H9 (cell line): ENCODE data around the gene DNAAF1. TPM values are rescaled to one million over a fixed set of nuclear protein-coding genes. Genes with fewer than 3 reads are reported as not detected.

ENCODE experiments used
- DNase-seq: peaks from one replicate; pipeline ENCODE4 v3.0.0-alpha.2; 2017
- H2AFZ ChIP-seq: one replicate; pipeline ENCODE4 v1.6.1; 2013; ENCODE audit warnings: mild to moderate bottlenecking, low read length, control low read depth, moderate library complexity
- H2AK5ac ChIP-seq: 2 replicates; pipeline ENCODE4 v1.6.1; 2013; ENCODE audit warnings: low read length, control low read depth, mixed read lengths; ENCODE audit not compliant: insufficient read length
- H2BK120ac ChIP-seq: one replicate; pipeline ENCODE4 v1.6.1; 2013; ENCODE audit warnings: low read depth, mild to moderate bottlenecking, low read length, control low read depth, inconsistent platforms; ENCODE audit not compliant: poor library complexity, severe bottlenecking
- H2BK12ac ChIP-seq: 2 replicates; pipeline ENCODE4 v1.6.1; 2013; ENCODE audit warnings: low read length, control low read depth, mixed read lengths, low read depth; ENCODE audit not compliant: insufficient read length
- H2BK15ac ChIP-seq: 2 replicates; pipeline ENCODE4 v1.6.1; 2013; ENCODE audit warnings: low read depth, low read length, control low read depth
- H2BK20ac ChIP-seq: one replicate; pipeline ENCODE4 v1.6.1; 2013; ENCODE audit warnings: low read depth, mild to moderate bottlenecking, low read length, control low read depth, inconsistent platforms; ENCODE audit not compliant: poor library complexity, severe bottlenecking
- H2BK5ac ChIP-seq: 2 replicates; pipeline ENCODE4 v1.6.1; 2013; ENCODE audit warnings: low read length, control low read depth, mixed read lengths; ENCODE audit not compliant: insufficient read length
- H3K14ac ChIP-seq: 2 replicates; pipeline ENCODE4 v1.6.1; 2013; ENCODE audit warnings: low read length, control low read depth; ENCODE audit not compliant: insufficient read depth
- H3K18ac ChIP-seq: 2 replicates; pipeline ENCODE4 v1.6.1; 2013; ENCODE audit warnings: low read depth, mild to moderate bottlenecking, mixed read lengths, low read length, control low read depth; ENCODE audit not compliant: insufficient read length
- H3K23ac ChIP-seq: 2 replicates; pipeline ENCODE4 v1.6.1; 2013; ENCODE audit warnings: low read length, control low read depth, mixed read lengths, low read depth; ENCODE audit not compliant: insufficient read length
- H3K23me2 ChIP-seq: 2 replicates; pipeline ENCODE4 v1.6.1; 2013; ENCODE audit warnings: low read depth, mild to moderate bottlenecking, mixed read lengths, low read length, control low read depth; ENCODE audit not compliant: insufficient read length, poor library complexity, severe bottlenecking
- H3K27ac ChIP-seq: 2 replicates; pipeline ENCODE4 v1.5.1; 2013; ENCODE audit warnings: low read length, control low read depth, mixed read lengths, low read depth; ENCODE audit not compliant: insufficient read length
- H3K27me3 ChIP-seq: 2 replicates; pipeline ENCODE4 v1.6.1; 2013; ENCODE audit warnings: low read length, control low read depth, inconsistent platforms; ENCODE audit not compliant: insufficient read depth
- H3K4ac ChIP-seq: 2 replicates; pipeline ENCODE4 v1.6.1; 2013; ENCODE audit warnings: low read depth, mild to moderate bottlenecking, control low read depth, inconsistent platforms, low read length, moderate library complexity
- H3K4me1 ChIP-seq: 2 replicates; pipeline ENCODE4 v1.6.1; 2013; ENCODE audit warnings: low read length, control low read depth, inconsistent platforms; ENCODE audit not compliant: insufficient read depth
- H3K4me2 ChIP-seq: 2 replicates; pipeline ENCODE4 v1.6.1; 2013; ENCODE audit warnings: low read length, control low read depth, mixed read lengths; ENCODE audit not compliant: insufficient read length, insufficient read depth
- H3K56ac ChIP-seq: 2 replicates; pipeline ENCODE4 v1.6.1; 2013; ENCODE audit warnings: low read depth, mild to moderate bottlenecking, mixed read lengths, low read length, control low read depth; ENCODE audit not compliant: insufficient read length
- H3K79me1 ChIP-seq: 2 replicates; pipeline ENCODE4 v1.6.1; 2013; ENCODE audit warnings: low read depth, mild to moderate bottlenecking, moderate library complexity, low read length, control low read depth, inconsistent platforms; ENCODE audit not compliant: insufficient read depth, poor library complexity, severe bottlenecking
- H3K79me2 ChIP-seq: 2 replicates; pipeline ENCODE4 v1.6.1; 2013; ENCODE audit warnings: low read length, control low read depth, inconsistent platforms; ENCODE audit not compliant: insufficient read depth
- H3K9ac ChIP-seq: 2 replicates; pipeline ENCODE4 v1.6.1; 2013; ENCODE audit warnings: low read length, control low read depth, mixed read lengths; ENCODE audit not compliant: insufficient read length; ENCODE audit errors: extremely low read depth
- H3K9me3 ChIP-seq: one replicate; pipeline ENCODE4 v1.6.1; 2013; ENCODE audit warnings: low read depth, low read length, inconsistent platforms; ENCODE audit not compliant: control insufficient read depth
- H3T11ph ChIP-seq: one replicate; pipeline ENCODE4 v1.6.1; 2013; ENCODE audit warnings: mild to moderate bottlenecking, low read length, control low read depth, inconsistent platforms
- H4K20me1 ChIP-seq: one replicate; pipeline ENCODE4 v1.6.1; 2013; ENCODE audit not compliant: control insufficient read depth, insufficient read length, insufficient read depth
- H4K5ac ChIP-seq: 2 replicates; pipeline ENCODE4 v1.6.1; 2013; ENCODE audit warnings: low read depth, mild to moderate bottlenecking, mixed read lengths, low read length, control low read depth; ENCODE audit not compliant: insufficient read length
- H4K8ac ChIP-seq: replicated peaks from 2 replicates; pipeline ENCODE4 v1.6.1; 2013; ENCODE audit warnings: low read length, control low read depth, mixed read lengths, low read depth; ENCODE audit not compliant: insufficient read length
- H4K91ac ChIP-seq: 2 replicates; pipeline ENCODE4 v1.6.1; 2013; ENCODE audit warnings: low read depth, mild to moderate bottlenecking, moderate library complexity, mixed read lengths, low read length, control low read depth; ENCODE audit not compliant: insufficient read length
- H3K27ac Mint-ChIP-seq, 3 experiments: 2 replicates in 2 of 3; 3 replicates in 1 of 3; pipeline ENCODE4 v1.8.0; 2020 to 2021; ENCODE audit warnings: mixed read lengths in 3 of 3, mild to moderate bottlenecking in 1 of 3, moderate library complexity in 1 of 3
- H3K27me3 Mint-ChIP-seq: 2 replicates; pipeline ENCODE4 v1.8.0; 2021; ENCODE audit warnings: low read depth, mild to moderate bottlenecking, moderate library complexity, mixed read lengths
- H3K36me3 Mint-ChIP-seq, 3 experiments: 2 replicates in 2 of 3; 3 replicates in 1 of 3; pipeline ENCODE4 v1.8.0; 2020 to 2021; ENCODE audit warnings: low read depth in 3 of 3, mixed read lengths in 3 of 3; ENCODE audit not compliant: insufficient read depth in 1 of 3
- H3K4me1 Mint-ChIP-seq, 2 experiments: 2 replicates each; pipeline ENCODE4 v1.8.0; 2020; ENCODE audit warnings: mixed read lengths in 2 of 2
- H3K4me3 Mint-ChIP-seq, 2 experiments: 2 replicates in 1 of 2; 3 replicates in 1 of 2; pipeline ENCODE4 v1.8.0; 2020 to 2021; ENCODE audit warnings: mild to moderate bottlenecking in 2 of 2, mixed read lengths in 2 of 2, moderate library complexity in 1 of 2
- H3K9me3 Mint-ChIP-seq, 2 experiments: 2 replicates in 1 of 2; 3 replicates in 1 of 2; pipeline ENCODE4 v1.8.0; 2020; ENCODE audit warnings: mild to moderate bottlenecking in 2 of 2, mixed read lengths in 2 of 2, moderate library complexity in 1 of 2
- WGBS: extraction: QIAGEN DNeasy Blood & Tissue Kit; methylation state at CpG from one replicate; pipeline ENCODE4 v1.1.7; 2013; ENCODE audit warnings: missing lambda C conversion rate, low lambda C conversion rate, mixed read lengths; ENCODE audit not compliant: insufficient read length; ENCODE audit errors: extremely low coverage; 5-methylcytosine and 5-hydroxymethylcytosine counted together
- total RNA-seq: library from RNA; stranded (reverse); gene quantifications from 2 replicates; pipeline ENCODE4 v1.2.1, GENCODE V29; 2021
- TF ChIP-seq, protein P1 (sequence below): fragments of 200-600 bp; sonication (generic); conservative IDR thresholded peaks from 3 replicates; pipeline ENCODE4 v1.8.0; 2021; ENCODE audit warnings: antibody characterized with exemption, mild to moderate bottlenecking

The DNAAF1 gene
- total RNA-seq, 1 experiment from 2014 or later, result not detected

DNA sequence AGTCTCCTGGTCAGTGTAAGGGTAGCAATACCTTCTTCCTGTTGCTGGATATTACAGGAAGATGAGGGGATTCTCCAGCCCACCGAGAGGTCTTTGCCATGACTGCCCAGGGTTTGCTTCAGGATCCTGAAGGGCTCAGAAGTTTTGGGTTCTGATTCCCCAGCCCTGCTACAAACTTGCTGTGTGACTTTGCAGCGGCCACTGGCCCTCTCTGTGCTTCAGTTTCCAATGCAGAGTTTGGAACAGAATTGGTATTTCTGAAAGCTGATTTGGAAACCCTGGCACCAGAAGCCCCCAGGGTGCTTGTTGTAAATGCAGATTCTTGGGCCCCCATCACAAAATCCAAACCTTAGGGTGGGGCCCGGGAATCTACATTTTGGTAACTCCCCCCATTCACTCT, 80.0 kb downstream of the DNAAF1 start:
- no CpG with 5 or more reads among the region's 3 CpGs for WGBS
- Histone ChIP-seq H4K5ac (no peak overlapping the region), H2BK20ac (no peak overlapping the region), H2BK15ac (no peak overlapping the region), H4K8ac (no peak overlapping the region), H3K79me2 (no peaks in the 10 kb centered on the region), H3K79me1 (no peaks in the 10 kb centered on the region), H2BK12ac (no peak overlapping the region), H3K4me1 (no peaks in the 10 kb centered on the region), H2AFZ (no peak overlapping the region), H3K14ac (no peak overlapping the region), H4K91ac (no peak overlapping the region), H3K27me3 (no peaks in the 10 kb centered on the region), H3K9me3 (no peaks in the 10 kb centered on the region), H2BK120ac (no peak overlapping the region), H3K4ac (no peak overlapping the region), H3K23me2 (no peaks in the 10 kb centered on the region), H3K18ac (no peak overlapping the region), H3K23ac (no peak overlapping the region), H3K9ac (no peak overlapping the region), H3K4me2 (no peak overlapping the region), H4K20me1 (no peaks in the 10 kb centered on the region), H2BK5ac (no peak overlapping the region), H2AK5ac (no peak overlapping the region), H3K56ac (no peak overlapping the region), H3T11ph (no peak overlapping the region), H3K27ac (no peak overlapping the region)
- Mint-ChIP-seq H3K9me3 (no peaks in the 10 kb centered on the region), H3K4me3 (no peak overlapping the region), H3K27ac (no peak overlapping the region), H3K27me3 (peaks cover 2% of the 10 kb centered on the region), H3K4me1 (peaks cover 12 to 21% of the 10 kb centered on the region in 2 experiments), H3K36me3 (no peaks in the 10 kb centered on the region)
- no peak for DNase-seq
- TF ChIP-seq, protein P1, sequence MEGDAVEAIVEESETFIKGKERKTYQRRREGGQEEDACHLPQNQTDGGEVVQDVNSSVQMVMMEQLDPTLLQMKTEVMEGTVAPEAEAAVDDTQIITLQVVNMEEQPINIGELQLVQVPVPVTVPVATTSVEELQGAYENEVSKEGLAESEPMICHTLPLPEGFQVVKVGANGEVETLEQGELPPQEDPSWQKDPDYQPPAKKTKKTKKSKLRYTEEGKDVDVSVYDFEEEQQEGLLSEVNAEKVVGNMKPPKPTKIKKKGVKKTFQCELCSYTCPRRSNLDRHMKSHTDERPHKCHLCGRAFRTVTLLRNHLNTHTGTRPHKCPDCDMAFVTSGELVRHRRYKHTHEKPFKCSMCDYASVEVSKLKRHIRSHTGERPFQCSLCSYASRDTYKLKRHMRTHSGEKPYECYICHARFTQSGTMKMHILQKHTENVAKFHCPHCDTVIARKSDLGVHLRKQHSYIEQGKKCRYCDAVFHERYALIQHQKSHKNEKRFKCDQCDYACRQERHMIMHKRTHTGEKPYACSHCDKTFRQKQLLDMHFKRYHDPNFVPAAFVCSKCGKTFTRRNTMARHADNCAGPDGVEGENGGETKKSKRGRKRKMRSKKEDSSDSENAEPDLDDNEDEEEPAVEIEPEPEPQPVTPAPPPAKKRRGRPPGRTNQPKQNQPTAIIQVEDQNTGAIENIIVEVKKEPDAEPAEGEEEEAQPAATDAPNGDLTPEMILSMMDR, result no peak
